Measurements from ENCODE around the gene RALGAPA2. TPM values are rescaled to one million over a fixed set of nuclear protein-coding genes. Genes with fewer than 3 reads are reported as not detected.

RALGAPA2 gene
- total RNA-seq, 1 donor: 10.8 TPM

DNA sequence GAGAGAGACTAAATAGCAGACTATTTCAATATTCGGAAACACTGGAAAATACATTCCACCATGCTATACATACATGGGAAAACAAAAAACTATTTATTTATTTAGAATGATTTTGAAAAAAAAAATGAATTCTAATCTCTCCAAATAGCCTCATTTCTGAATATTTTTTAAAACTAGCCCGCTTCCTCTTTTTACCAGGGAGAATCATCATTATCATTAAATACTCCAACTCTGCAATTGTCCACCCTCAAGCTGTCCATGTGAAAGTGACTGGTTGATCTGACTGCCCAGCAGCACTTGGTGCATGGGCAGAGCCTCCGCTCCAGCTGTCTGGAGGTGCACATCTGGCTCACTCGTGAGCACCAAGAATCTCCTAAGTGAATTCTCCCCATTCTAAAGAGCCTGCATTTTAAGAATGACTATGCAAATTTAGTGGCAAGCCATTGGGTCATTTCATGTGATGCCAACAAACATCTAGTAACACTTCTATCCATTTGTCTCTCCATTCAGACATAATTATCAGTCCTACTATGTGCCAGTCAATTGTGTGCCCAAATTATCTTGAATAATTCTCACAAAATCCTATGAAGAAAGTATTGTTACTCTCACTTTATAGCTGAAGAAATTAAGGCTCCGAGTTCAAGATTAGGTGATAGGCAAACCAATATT, 279.7 kb downstream of the RALGAPA2 start:
- H3K4me3 ChIP-seq (ENCODE audit: low read depth, low read length): no peak overlapping the region
- TF ChIP-seq, protein P1, sequence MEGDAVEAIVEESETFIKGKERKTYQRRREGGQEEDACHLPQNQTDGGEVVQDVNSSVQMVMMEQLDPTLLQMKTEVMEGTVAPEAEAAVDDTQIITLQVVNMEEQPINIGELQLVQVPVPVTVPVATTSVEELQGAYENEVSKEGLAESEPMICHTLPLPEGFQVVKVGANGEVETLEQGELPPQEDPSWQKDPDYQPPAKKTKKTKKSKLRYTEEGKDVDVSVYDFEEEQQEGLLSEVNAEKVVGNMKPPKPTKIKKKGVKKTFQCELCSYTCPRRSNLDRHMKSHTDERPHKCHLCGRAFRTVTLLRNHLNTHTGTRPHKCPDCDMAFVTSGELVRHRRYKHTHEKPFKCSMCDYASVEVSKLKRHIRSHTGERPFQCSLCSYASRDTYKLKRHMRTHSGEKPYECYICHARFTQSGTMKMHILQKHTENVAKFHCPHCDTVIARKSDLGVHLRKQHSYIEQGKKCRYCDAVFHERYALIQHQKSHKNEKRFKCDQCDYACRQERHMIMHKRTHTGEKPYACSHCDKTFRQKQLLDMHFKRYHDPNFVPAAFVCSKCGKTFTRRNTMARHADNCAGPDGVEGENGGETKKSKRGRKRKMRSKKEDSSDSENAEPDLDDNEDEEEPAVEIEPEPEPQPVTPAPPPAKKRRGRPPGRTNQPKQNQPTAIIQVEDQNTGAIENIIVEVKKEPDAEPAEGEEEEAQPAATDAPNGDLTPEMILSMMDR (IDR thresholded peaks at IDR 0.05; ENCODE audit: insufficient read depth, low read length): no peak
- DNase-seq (ENCODE audit: low read depth): no peak

DNA sequence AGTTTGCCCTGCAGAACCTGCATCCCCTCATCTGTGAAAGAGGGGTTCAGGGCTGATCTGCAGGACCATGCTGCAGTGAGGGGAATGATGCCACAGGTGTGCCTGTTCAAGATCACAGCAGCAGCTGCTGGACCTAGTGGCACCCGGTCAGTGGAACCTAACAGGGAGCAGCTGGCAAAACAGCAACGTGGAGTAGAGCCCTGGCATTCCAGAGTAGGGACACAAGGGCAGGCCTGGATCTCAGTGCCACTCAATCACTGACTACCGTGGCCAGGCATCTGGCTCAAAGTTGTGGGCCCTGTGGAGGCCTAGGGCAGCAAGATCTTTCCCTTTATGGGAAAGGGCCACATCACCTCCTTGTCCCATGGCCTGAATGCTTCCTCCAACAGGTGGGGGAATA, 282.4 kb downstream of the RALGAPA2 start:
- H3K4me3 ChIP-seq (ENCODE audit: low read depth, low read length): no peak overlapping the region
- DNase-seq (ENCODE audit: low read depth): no peak
- TF ChIP-seq, protein P1 (IDR thresholded peaks at IDR 0.05; ENCODE audit: insufficient read depth, low read length): no peak

DNA sequence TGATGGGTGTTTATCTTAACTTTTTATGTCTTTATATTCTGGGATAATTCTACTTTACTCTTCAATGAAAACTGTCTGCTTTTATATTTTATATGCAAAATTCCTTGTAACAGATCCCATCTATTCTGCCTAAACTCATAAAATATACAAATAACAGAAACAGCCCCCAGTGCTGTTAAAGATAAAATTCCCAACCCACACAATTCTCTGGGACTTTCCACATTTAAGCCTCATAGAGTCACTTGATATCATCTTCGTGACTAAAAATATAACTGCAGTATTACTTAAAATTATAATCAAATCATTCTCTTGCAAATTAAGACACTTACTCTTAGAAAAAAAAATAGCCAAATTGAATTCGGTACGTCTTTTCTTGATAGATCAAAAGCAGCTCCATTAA, 284.4 kb downstream of the RALGAPA2 start:
- TF ChIP-seq, protein P1 (IDR thresholded peaks at IDR 0.05; ENCODE audit: insufficient read depth, low read length): no peak
- no peak for DNase-seq (ENCODE audit: low read depth)

DNA sequence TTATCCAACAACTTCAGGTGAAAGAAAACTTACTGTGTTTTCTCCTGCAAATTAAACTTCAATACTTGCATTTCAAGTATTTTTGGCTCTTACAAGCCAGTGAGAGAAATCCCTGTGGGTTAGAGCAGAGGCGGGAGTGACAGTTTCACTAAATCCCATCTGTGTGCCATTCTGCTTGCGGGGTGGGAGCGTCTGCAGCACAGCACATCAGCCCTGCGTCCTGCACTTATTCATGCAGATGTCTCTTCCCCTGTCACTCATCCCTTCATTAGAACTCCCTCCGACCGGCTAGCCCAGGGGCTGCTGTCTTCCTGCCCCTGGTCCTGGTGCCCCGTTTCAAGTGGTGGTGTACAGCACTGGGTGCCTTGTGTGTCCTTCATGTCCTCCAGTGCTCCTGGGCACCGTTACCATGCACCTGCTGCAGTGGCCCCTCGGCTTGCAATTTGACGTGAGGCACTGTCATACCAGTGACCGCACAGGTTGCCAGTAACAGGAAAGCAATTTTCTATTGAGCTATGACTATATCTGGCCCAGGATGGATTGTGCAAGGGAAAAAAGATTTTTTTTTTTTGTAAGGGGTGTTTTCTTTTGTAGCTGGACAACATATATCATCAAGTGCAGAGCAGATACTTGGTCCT, 285.1 kb downstream of the RALGAPA2 start:
- no peak for DNase-seq (ENCODE audit: low read depth)
- H3K4me3 ChIP-seq (ENCODE audit: low read depth, low read length): no peak overlapping the region
- TF ChIP-seq, protein P1 (IDR thresholded peaks at IDR 0.05; ENCODE audit: insufficient read depth, low read length): no peak

More for the DNA sequence above, 284.4 kb downstream of the RALGAPA2 start:
- no peak overlapping the region for H3K4me3 ChIP-seq (ENCODE audit: low read depth, low read length)

DNA sequence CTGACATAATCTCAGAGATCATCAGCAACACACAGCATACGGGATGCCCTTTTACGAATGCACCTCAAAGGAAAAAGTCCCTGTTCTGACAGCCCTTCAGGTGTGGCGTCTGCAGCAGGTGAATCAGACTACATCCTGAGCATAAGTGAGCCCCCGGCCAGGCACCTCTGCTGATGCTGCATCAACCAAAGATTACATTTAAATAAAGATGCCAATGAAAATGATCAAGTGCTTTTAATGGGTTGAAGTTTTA, 285.9 kb downstream of the RALGAPA2 start:
- no peak for DNase-seq (ENCODE audit: low read depth)
- TF ChIP-seq, protein P1 (IDR thresholded peaks at IDR 0.05; ENCODE audit: insufficient read depth, low read length): no peak
- no peak overlapping the region for H3K4me3 ChIP-seq (ENCODE audit: low read depth, low read length)

DNA sequence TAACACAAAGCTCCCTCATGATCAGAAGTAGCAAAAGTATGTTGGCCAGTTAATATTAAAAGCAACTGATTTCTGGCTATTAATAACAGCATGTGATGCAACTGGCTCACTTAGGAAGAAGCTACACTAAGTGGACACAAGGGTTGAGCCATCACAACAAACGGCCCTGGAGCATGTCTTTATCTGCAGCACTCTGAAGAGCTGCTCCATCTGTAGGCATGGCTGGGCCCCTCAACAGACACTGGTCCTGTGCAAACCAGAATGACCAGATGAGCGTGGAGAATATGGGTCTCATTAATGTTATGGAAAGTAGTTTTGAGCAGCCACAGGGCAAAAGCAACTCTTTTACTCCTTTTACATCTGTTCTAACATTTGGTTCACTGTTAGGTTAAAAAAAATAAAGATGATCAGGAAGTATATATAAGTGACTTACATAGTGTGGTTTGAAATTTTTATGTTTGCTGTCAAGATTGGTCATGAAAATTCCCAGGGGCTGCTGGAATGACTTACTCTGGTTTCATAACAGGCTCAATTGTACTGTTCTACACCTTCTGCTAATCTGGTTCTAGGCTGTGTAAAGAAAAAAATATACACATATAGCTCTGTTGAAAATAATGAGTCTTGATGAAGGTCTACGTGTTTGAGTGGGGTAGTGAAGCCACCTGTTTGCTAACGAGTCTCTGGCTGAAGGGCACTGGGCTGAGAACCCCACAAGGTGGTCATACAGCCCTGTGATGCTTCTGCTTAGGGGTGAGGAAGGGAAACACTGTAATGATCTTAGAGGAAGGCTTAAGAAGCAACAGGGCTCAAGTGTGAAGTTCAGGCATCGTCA, 286.4 kb downstream of the RALGAPA2 start:
- TF ChIP-seq, protein P1 (IDR thresholded peaks at IDR 0.05; ENCODE audit: insufficient read depth, low read length): no peak
- no peak for DNase-seq (ENCODE audit: low read depth)
- no peak overlapping the region for H3K4me3 ChIP-seq (ENCODE audit: low read depth, low read length)

Data from fibroblast of the aortic adventitia (primary cell).